IPS-15b (cell line): ENCODE measurements around the gene GTF3C5.
"Not testable (repeated sequence)": the region's sequence is repeated elsewhere in the genome, so short reads cannot be mapped to it uniquely, and the experiment has no call there.

Experiments
- H3K27me3 ChIP-seq: one replicate; pipeline ENCODE4 v1.6.1; 2013; ENCODE audit warnings: low read length; ENCODE audit not compliant: control insufficient read depth, insufficient read depth
- H3K36me3 ChIP-seq: one replicate; pipeline ENCODE4 v1.6.1; 2013; ENCODE audit warnings: low read length; ENCODE audit not compliant: control insufficient read depth, insufficient read depth
- H3K4me1 ChIP-seq: one replicate; pipeline ENCODE4 v1.6.1; 2013; ENCODE audit warnings: mild to moderate bottlenecking, low read length; ENCODE audit not compliant: control insufficient read depth, insufficient read depth
- H3K4me3 ChIP-seq: one replicate; pipeline ENCODE4 v1.5.1; 2013; ENCODE audit warnings: low read depth, low read length
- H3K9ac ChIP-seq: one replicate; pipeline ENCODE4 v1.6.1; 2013; ENCODE audit warnings: low read depth, mild to moderate bottlenecking, low read length
- H3K9me3 ChIP-seq: one replicate; pipeline ENCODE4 v1.6.1; 2013; ENCODE audit warnings: mild to moderate bottlenecking, low read length; ENCODE audit not compliant: control insufficient read depth, insufficient read depth

GTF3C5 gene

DNA sequence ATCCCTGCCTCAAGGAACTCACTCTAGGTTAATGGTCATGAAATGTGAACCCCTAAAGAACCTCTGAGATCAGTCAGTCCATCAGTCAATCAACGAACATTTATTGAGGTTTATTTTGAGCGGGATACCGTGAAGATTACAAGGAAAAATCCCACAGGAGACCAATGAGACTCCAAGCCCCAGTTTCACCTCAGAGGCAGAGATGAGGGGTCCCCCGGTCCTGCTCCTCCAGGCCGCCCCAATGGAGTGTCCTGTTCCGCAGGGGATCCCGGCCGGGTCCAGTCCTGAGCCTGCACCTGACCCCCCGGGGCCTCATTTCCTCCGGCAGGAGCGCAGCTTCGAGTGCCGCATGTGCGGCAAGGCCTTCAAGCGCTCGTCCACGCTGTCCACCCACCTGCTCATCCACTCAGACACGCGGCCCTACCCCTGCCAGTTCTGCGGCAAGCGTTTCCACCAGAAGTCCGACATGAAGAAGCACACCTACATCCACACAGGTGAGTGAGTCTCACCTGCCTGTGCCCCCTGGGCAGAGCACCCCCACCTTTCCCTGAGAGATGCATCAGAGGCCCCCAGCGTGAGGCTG lies 41.3 kb upstream of the GTF3C5 start:
- Histone ChIP-seq H3K27me3 (peaks cover 2% of the 10 kb centered on the region), H3K4me3 (no peak overlapping the region), H3K36me3 (no peaks in the 10 kb centered on the region), H3K4me1 (peaks cover 2% of the 10 kb centered on the region), H3K9ac (no peak overlapping the region), H3K9me3 (no peaks in the 10 kb centered on the region)

DNA sequence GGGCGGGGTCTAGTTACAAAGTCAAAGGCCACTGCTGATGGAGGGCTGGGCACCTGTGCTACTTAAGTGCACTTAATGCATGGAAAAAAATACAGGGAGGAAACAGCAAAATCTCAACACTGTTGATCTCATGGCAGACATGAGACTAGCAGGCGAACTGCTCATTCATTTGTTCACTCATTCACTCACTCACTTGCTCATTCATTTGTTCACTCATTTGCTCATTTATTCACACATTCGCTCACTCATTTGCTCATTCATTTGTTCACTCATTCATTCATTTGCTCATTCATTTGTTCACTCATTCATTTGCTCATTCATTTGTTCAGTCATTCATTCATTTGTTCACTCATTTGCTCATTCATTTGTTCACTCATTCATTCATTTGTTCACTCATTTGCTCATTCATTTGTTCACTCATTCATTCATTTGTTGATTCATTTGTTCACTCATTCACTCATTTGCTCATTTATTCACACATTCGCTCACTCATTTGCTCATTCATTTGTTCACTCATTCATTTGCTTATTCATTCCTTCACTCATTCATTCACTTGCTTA lies 40.7 kb upstream of the GTF3C5 start:
- not testable (repeated sequence) for H3K9me3 ChIP-seq, H3K27me3 ChIP-seq, H3K4me1 ChIP-seq, H3K9ac ChIP-seq, H3K36me3 ChIP-seq, H3K4me3 ChIP-seq

DNA sequence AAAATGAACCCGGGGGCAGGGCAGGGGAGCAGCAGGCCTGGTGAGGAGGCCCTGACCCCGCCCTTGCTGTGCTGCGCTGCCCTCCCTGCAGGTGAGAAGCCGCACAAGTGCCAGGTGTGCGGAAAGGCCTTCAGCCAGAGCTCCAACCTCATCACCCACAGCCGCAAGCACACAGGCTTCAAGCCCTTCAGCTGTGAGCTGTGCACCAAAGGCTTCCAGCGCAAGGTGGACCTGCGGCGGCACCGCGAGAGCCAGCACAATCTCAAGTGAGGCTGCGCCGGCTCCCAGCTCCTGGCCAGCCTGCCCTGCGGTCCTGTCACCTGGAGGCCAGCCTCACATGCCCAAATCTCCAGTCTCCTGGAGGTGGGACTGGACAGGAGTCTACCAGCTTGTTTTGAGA lies 40.0 kb upstream of the GTF3C5 start:
- H3K4me3 ChIP-seq, result no peak overlapping the region
- peaks cover 6% of the 10 kb centered on the region for H3K4me1 ChIP-seq
- peaks cover 2% of the 10 kb centered on the region for H3K27me3 ChIP-seq
- H3K36me3 ChIP-seq, result no peaks in the 10 kb centered on the region
- no peak overlapping the region for H3K9ac ChIP-seq
- no peaks in the 10 kb centered on the region for H3K9me3 ChIP-seq

DNA sequence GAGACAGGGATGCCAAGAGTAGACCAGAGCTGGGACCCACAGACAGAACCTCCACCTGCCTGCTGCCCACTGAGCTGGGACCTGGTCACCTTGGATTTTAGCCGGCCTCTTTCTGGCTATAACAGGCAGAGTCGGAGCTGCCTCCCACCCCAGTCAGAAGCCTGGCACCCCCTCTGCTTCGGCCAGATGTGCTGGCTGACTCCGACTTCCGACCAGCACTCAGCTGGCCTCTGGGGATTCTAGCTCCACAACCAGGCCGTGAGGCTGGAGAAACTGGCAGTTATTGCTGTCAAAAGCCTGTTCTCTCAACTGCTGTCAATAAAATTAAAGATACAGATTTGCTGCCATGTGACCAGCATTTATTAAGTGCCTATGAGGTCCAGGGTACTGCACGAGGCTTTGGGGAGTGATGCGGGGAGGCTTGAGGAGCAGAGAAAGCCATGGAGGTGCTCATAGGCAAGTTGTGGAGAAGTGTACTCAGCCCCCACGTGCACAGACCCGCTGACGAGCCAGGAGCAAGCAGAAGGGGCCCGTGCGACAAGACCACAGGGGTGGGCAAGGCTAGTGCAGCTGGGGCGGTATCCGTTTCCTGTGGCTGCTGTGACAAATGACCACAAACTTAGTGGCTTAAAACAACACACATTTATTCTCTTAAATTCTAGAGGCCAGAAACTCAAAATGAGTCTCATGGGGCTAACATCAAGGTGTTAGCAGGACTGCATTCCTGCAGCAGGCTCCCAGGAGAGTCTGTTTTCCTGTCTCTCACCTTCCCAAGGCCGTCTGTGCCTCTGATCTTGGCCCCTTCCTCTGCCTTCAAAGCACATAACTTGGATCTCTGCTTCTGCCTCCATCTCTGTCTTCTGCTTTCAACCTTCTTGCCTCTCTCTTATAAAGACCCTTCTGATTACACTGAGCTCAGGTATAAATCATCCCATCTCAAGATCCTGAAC lies 39.2 kb upstream of the GTF3C5 start:
- Histone ChIP-seq H3K4me3 (no peak overlapping the region), H3K9me3 (no peaks in the 10 kb centered on the region), H3K27me3 (peaks cover 2% of the 10 kb centered on the region), H3K4me1 (peaks cover 6% of the 10 kb centered on the region), H3K9ac (no peak overlapping the region), H3K36me3 (no peaks in the 10 kb centered on the region)

DNA sequence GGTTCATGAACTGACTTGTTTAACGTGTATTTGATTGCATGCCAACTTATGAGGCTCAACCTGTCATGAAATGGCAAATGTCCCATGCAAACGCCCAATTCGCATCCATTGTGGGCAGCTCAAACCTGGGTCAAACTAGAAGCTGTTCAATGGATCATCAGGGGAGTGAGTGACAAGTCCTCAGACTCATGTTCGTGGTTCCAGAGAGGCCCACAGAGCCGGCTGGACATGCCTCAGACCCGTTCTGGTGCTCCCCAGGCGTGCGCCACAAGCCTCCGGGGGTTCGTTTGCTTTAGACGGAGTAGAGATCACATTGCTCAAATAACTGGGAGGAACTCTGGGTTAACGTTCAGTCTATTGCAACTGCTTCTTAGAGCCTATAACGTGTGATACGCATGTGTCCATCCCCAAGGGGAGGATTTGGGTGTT lies 37.3 kb upstream of the GTF3C5 start:
- H3K4me3 ChIP-seq, result no peak overlapping the region
- H3K9ac ChIP-seq, result no peak overlapping the region
- H3K36me3 ChIP-seq, result no peaks in the 10 kb centered on the region
- no peaks in the 10 kb centered on the region for H3K9me3 ChIP-seq
- H3K27me3 ChIP-seq, result peaks cover 2% of the 10 kb centered on the region
- H3K4me1 ChIP-seq, result peaks cover 6% of the 10 kb centered on the region

DNA sequence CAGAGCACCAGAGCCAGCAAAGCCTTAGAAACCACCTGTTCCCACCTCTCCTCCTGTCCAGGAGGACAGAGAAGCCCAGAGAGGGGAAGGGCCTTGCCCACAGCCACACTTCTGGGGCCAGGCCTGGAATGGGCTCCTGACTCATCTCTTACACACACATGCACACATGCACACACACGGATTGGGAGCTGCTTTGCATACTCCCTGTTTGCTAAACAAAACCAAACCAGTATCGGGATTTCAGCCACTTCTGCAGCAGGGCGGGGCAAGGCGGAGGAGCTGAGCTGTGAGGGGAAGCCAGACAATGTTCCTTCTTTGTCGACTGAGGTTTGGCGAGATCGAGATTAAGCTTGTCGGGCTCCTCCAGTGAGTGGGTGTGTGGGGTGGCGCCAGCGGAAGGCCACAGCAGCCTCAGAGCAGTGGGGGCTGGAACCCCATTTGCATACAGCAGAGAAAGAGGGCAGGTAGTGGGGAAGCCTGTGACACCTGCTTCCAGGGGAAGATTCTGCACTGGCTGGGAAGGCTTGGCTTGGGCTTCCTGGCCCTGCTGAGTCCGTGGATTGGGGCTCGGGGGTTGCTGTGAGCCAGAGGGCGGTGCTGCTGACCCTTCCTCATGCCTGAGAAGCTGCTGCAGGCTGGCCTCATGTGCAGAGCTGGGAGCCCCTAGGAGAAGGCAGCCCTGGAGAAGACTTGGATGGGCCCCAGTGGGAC lies 36.2 kb upstream of the GTF3C5 start:
- Histone ChIP-seq H3K9me3 (no peaks in the 10 kb centered on the region), H3K27me3 (peaks cover 4% of the 10 kb centered on the region), H3K9ac (no peak overlapping the region), H3K36me3 (no peaks in the 10 kb centered on the region), H3K4me1 (peaks cover 6% of the 10 kb centered on the region), H3K4me3 (no peak overlapping the region)

DNA sequence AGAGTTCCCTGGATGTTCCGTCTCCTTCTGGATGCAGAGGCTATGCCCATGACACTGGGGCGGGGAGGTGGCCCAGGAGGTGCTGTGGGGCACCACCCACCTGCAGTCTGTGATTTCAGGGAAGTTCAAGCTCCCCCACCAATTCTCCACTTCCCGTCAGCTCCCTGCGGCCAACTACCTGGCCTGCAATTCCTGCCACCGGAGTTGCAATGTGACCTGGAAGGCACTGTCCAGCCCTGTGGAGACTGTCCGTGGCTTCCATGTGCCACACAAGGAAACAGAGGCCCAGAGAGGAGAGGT lies 35.7 kb upstream of the GTF3C5 start:
- peaks cover 8% of the 10 kb centered on the region for H3K27me3 ChIP-seq
- H3K9ac ChIP-seq, result no peak overlapping the region
- H3K4me1 ChIP-seq, result peaks cover 6% of the 10 kb centered on the region
- no peaks in the 10 kb centered on the region for H3K36me3 ChIP-seq
- no peaks in the 10 kb centered on the region for H3K9me3 ChIP-seq
- H3K4me3 ChIP-seq, result no peak overlapping the region

DNA sequence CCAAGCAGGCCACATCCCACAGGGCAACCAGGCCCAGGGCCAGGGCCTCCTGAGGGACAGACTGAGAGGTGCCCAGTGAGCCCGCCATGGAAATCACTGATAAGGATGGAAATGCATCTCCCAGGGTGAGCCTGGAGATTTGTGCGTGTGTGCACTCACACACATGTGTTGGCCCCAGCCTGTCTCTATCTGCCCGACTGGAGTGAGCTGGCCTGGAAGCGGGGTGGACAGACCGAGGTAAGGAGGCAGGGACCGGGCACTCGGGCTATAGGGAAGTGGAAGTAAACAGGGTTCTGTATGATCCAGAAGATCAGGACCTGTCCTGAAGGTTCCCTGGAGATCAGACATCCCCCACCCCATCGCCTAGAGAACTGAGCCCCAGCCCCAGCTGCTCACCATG lies 34.9 kb upstream of the GTF3C5 start:
- H3K36me3 ChIP-seq, result no peaks in the 10 kb centered on the region
- peaks cover 9% of the 10 kb centered on the region for H3K27me3 ChIP-seq
- no peak overlapping the region for H3K9ac ChIP-seq
- H3K4me1 ChIP-seq, result peaks cover 9% of the 10 kb centered on the region
- H3K4me3 ChIP-seq, result no peak overlapping the region
- H3K9me3 ChIP-seq, result no peaks in the 10 kb centered on the region

DNA sequence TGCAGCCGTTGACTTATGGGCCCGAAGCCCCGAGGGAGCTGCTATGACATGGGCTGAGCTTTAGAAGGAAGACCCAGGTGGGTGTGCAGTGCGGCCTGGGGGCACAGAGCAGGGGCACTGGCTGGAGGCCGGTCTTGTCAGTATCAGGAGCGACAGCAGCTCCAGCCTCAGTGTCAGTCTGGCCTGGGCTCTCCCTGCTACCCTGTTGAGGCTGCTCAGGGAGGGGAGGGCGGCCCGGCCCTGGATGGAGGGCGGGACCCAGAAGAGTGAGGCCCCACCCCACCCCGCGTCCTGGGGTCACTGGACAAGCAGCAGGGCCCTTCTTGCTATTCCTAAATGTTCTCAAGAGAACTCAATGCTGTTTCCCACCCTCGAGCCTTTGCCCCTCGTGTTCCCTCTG lies 34.3 kb upstream of the GTF3C5 start:
- peaks cover 9% of the 10 kb centered on the region for H3K4me1 ChIP-seq
- H3K9ac ChIP-seq, result no peak overlapping the region
- H3K27me3 ChIP-seq, result peaks cover 9% of the 10 kb centered on the region
- H3K4me3 ChIP-seq, result no peak overlapping the region
- no peaks in the 10 kb centered on the region for H3K9me3 ChIP-seq
- no peaks in the 10 kb centered on the region for H3K36me3 ChIP-seq

DNA sequence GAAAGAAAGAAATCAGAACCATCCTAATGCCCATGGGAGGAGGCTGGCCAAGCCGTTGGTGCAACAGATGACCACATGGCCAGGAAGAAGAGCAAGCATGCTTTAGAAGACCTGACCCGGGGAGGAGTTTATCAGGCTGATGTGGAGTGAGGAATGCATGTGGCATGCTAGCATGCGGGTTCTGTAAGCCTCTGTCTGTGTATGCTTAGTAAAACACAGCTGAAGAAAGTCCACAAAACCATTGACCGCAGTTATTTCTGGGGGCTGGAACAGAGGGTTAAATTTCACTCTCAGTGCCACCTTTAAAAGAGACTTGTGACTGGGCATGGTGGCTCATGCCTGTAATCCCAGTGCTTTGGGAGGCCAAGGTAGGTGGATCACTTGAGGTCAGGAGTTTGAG lies 33.2 kb upstream of the GTF3C5 start:
- Histone ChIP-seq H3K27me3 (peaks cover 20% of the 10 kb centered on the region), H3K9ac (no peak overlapping the region), H3K4me3 (no peak overlapping the region), H3K4me1 (peaks cover 9% of the 10 kb centered on the region), H3K36me3 (no peaks in the 10 kb centered on the region), H3K9me3 (no peaks in the 10 kb centered on the region)

DNA sequence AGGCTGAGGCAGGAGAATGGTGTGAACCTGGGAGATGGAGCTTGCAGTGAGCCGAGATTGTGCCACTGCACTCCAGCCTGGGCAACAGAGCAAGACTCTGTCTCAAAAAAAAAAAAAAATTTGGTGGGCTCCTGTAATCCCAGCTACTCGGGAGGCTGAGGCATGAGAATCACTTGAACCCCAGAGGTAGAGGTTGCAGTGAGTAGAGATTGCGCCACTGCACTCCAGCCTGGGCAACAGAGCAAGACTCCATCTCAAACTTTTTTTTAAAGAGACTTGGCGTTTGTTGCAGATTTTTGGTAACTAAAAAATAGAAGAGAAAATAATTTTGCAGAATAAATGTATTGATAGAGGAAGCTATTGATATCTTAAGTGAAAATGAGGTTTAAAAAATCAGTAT lies 32.6 kb upstream of the GTF3C5 start:
- H3K4me3 ChIP-seq, H3K36me3 ChIP-seq, H3K9me3 ChIP-seq, H3K9ac ChIP-seq: not testable (repeated sequence)
- Histone ChIP-seq H3K27me3 (peaks cover 26% of the 10 kb centered on the region), H3K4me1 (peaks cover 15% of the 10 kb centered on the region)
